Progenitor cell of endocrine pancreas (in vitro differentiated cells): ENCODE data around the gene PCDHGA5. TPM values are rescaled to one million over a fixed set of nuclear protein-coding genes. Genes with fewer than 3 reads are reported as not detected.
"Not testable (repeated sequence)": the region's sequence is repeated elsewhere in the genome, so short reads cannot be mapped to it uniquely, and the experiment has no call there.

Experiments used
- DNase-seq: peaks from one replicate; pipeline ENCODE4 v3.0.0; 2021; ENCODE audit warnings: low spot score; ENCODE audit not compliant: unreplicated experiment
- H3K27ac Mint-ChIP-seq: 2 replicates; pipeline ENCODE4 v1.8.0; 2021; ENCODE audit warnings: mild to moderate bottlenecking, moderate library complexity, mixed read lengths
- H3K27me3 Mint-ChIP-seq: 2 replicates; pipeline ENCODE4 v1.8.0; 2021; ENCODE audit warnings: mixed read lengths
- H3K36me3 Mint-ChIP-seq: 2 replicates; pipeline ENCODE4 v1.8.0; 2022; ENCODE audit warnings: mixed read lengths; ENCODE audit not compliant: insufficient read depth
- H3K4me1 Mint-ChIP-seq: 2 replicates; pipeline ENCODE4 v1.8.0; 2021; ENCODE audit warnings: low read depth, mixed read lengths
- H3K4me3 Mint-ChIP-seq: 2 replicates; pipeline ENCODE4 v1.8.0; 2021; ENCODE audit warnings: low read depth, mild to moderate bottlenecking, moderate library complexity, mixed read lengths
- H3K9me3 Mint-ChIP-seq: 2 replicates; pipeline ENCODE4 v1.8.0; 2021; ENCODE audit warnings: low read depth, mixed read lengths
- CTCF ChIP-seq: fragments of 200-600 bp; sonication (generic); IDR thresholded peaks from one replicate; pipeline ENCODE4 v1.5.0; 2021; ENCODE audit warnings: antibody characterized with exemption, mild to moderate bottlenecking; ENCODE audit not compliant: unreplicated experiment
- total RNA-seq: library from RNA; stranded (reverse); gene quantifications from 2 replicates; pipeline ENCODE4 v1.2.1, GENCODE V29; 2021

Gene PCDHGA5
- total RNA-seq, 1 donor from 2014 or later = 0.69 TPM

GRCh38 chr5:141384471-141385267, 20.7 kb downstream of the PCDHGA5 start:
- no peaks in the 10 kb centered on the region for H3K4me1 Mint-ChIP-seq
- H3K9me3 Mint-ChIP-seq = peaks cover 51% of the 10 kb centered on the region
- no peaks in the 10 kb centered on the region for H3K27me3 Mint-ChIP-seq
- H3K4me3 Mint-ChIP-seq = no peak overlapping the region
- no peak for TF ChIP-seq CTCF
- no peak overlapping the region for H3K27ac Mint-ChIP-seq
- DNase-seq = no peak
- peaks cover 16% of the 10 kb centered on the region for H3K36me3 Mint-ChIP-seq

GRCh38 chr5:141387557-141388311, 23.8 kb downstream of the PCDHGA5 start, which contains the start of gene PCDHGB4:
PCDHGB4 (plus strand) TSS chr5:141387698; CDS start chr5:141387885, 187 bp downstream.
- peaks cover 58% of the 10 kb centered on the region for H3K9me3 Mint-ChIP-seq
- H3K27me3 Mint-ChIP-seq, H3K4me1 Mint-ChIP-seq, DNase-seq: not testable (repeated sequence)
- peaks cover 34% of the 10 kb centered on the region for H3K36me3 Mint-ChIP-seq
- H3K4me3 Mint-ChIP-seq = peak within 1 kb of the TSS; percentile 76
- TF ChIP-seq CTCF = peak; percentile 49
- H3K27ac Mint-ChIP-seq = peak within 1 kb of the TSS; percentile 77

- H3K4me1 Mint-ChIP-seq = no peaks in the 10 kb centered on the region
- H3K36me3 Mint-ChIP-seq = peaks cover 39% of the 10 kb centered on the region
- no peak for TF ChIP-seq CTCF
- H3K9me3 Mint-ChIP-seq = peaks cover 58% of the 10 kb centered on the region
- H3K27me3 Mint-ChIP-seq = no peaks in the 10 kb centered on the region
- no peak for DNase-seq
- H3K27ac Mint-ChIP-seq = peak overlapping the region; percentile 16
- H3K4me3 Mint-ChIP-seq = peak overlapping the region; percentile 11
These were observed 24.7 kb downstream of the PCDHGA5 start for GRCh38 chr5:141388661-141389060.

GRCh38 chr5:141389153-141390042, 25.4 kb downstream of the PCDHGA5 start:
- Mint-ChIP-seq H3K4me3 (no peak overlapping the region), H3K9me3 (peaks cover 57% of the 10 kb centered on the region), H3K4me1 (no peaks in the 10 kb centered on the region), H3K27ac (no peak overlapping the region), H3K36me3 (peaks cover 44% of the 10 kb centered on the region), H3K27me3 (no peaks in the 10 kb centered on the region)
- TF ChIP-seq CTCF = no peak
- no peak for DNase-seq
